ENCODE data around the gene HBG2. TPM values are rescaled to one million over a fixed set of nuclear protein-coding genes. Genes with fewer than 3 reads are reported as not detected.

Gene HBG2
- total and polyA plus RNA-seq, 9 of the 15 experiments (the other 6 are each of a cell fraction or from before 2014, with no cell fraction given), result 1,626 to 58,619 (median 10,515) TPM

GRCh38 chr11:5279471-5280090, 25.0 kb upstream of the HBG2 start (continued):
- TF ChIP-seq ZNF24 (IDR thresholded peaks at IDR 0.05), result peak; percentile 76
- TF ChIP-seq ADNP (tag; IDR thresholded peaks at IDR 0.05), result 0 out of 2 replicates have a peak, but pooled peaks have one; percentile 7
- TF ChIP-seq FUS (optimal IDR thresholded peaks at IDR 0.05; ENCODE audit: low read depth, low read length), result no peak
- TF ChIP-seq, protein P1, sequence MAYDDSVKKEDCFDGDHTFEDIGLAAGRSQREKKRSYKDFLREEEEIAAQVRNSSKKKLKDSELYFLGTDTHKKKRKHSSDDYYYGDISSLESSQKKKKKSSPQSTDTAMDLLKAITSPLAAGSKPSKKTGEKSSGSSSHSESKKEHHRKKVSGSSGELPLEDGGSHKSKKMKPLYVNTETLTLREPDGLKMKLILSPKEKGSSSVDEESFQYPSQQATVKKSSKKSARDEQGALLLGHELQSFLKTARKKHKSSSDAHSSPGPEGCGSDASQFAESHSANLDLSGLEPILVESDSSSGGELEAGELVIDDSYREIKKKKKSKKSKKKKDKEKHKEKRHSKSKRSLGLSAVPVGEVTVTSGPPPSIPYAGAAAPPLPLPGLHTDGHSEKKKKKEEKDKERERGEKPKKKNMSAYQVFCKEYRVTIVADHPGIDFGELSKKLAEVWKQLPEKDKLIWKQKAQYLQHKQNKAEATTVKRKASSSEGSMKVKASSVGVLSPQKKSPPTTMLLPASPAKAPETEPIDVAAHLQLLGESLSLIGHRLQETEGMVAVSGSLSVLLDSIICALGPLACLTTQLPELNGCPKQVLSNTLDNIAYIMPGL (CRISPR knock-in tag; IDR thresholded peaks at IDR 0.05), result no peak
- no peak for TF ChIP-seq ZBTB5 (IDR thresholded peaks at IDR 0.05)
- TF ChIP-seq ILK (tag; IDR thresholded peaks at IDR 0.05; ENCODE audit: borderline replicate concordance, low read depth), result no peak
- TF ChIP-seq DACH1 (IDR thresholded peaks at IDR 0.05; ENCODE audit: partially characterized antibody), result no peak
- no peak for TF ChIP-seq ZKSCAN8 (CRISPR knock-in tag; IDR thresholded peaks at IDR 0.05)
- no peak for TF ChIP-seq HINFP (tag; conservative IDR thresholded peaks at IDR 0.05; ENCODE audit: low read depth)
- TF ChIP-seq NFRKB (IDR thresholded peaks at IDR 0.05; ENCODE audit: low read depth), result 0 out of 2 replicates have a peak, but pooled peaks have one; percentile 34
- no peak for TF ChIP-seq PTRF (tag; IDR thresholded peaks at IDR 0.05)
- TF ChIP-seq, protein P2, sequence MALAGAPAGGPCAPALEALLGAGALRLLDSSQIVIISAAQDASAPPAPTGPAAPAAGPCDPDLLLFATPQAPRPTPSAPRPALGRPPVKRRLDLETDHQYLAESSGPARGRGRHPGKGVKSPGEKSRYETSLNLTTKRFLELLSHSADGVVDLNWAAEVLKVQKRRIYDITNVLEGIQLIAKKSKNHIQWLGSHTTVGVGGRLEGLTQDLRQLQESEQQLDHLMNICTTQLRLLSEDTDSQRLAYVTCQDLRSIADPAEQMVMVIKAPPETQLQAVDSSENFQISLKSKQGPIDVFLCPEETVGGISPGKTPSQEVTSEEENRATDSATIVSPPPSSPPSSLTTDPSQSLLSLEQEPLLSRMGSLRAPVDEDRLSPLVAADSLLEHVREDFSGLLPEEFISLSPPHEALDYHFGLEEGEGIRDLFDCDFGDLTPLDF (CRISPR knock-in tag; IDR thresholded peaks at IDR 0.05), result no peak
- peak; percentile 55 for TF ChIP-seq ZNF592 (IDR thresholded peaks at IDR 0.05)
